Astrocyte (in vitro differentiated cells and primary cell): ENCODE results near the gene CDKAL1.

Experiments
- EZH2 ChIP-seq: IDR thresholded peaks from 2 replicates; pipeline ENCODE4 v1.6.1; 2012; ENCODE audit warnings: mild to moderate bottlenecking, low read length, inconsistent platforms; ENCODE audit not compliant: insufficient read depth
- TF ChIP-seq, protein P1 (sequence below): IDR thresholded peaks from 2 replicates; pipeline ENCODE4 v1.5.1; 2011; ENCODE audit warnings: low read depth, mild to moderate bottlenecking, inconsistent platforms, low read length, moderate library complexity; ENCODE audit not compliant: insufficient read depth

DNA sequence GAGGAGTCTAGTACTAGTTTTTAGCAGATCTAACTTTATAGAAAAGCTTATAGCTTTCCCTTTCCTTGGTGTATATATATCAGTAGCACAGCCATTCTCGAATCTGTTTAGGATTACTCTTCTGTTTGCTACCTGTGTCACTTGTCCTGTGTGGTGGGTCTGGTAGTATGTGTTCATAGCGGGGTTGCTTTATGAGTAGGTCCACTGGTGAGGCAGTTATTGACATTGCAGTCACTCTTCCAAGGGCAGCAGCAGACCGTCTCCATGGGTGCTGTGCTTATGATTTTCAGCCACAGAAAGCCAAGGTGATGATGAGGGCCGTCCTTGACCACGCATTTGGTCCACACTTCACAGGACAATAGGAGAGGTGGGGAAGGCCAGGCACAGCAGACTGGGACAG is 171.5 kb downstream of the CDKAL1 start:
- TF ChIP-seq, protein P1, sequence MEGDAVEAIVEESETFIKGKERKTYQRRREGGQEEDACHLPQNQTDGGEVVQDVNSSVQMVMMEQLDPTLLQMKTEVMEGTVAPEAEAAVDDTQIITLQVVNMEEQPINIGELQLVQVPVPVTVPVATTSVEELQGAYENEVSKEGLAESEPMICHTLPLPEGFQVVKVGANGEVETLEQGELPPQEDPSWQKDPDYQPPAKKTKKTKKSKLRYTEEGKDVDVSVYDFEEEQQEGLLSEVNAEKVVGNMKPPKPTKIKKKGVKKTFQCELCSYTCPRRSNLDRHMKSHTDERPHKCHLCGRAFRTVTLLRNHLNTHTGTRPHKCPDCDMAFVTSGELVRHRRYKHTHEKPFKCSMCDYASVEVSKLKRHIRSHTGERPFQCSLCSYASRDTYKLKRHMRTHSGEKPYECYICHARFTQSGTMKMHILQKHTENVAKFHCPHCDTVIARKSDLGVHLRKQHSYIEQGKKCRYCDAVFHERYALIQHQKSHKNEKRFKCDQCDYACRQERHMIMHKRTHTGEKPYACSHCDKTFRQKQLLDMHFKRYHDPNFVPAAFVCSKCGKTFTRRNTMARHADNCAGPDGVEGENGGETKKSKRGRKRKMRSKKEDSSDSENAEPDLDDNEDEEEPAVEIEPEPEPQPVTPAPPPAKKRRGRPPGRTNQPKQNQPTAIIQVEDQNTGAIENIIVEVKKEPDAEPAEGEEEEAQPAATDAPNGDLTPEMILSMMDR, result no peak
- no peak for TF ChIP-seq EZH2
